Fibroblast of the conjunctiva (primary cell): ENCODE results near the gene PTAR1.
A peak's percentile ranks its signal among the peaks of the same experiment; 100 is the strongest.
"Not testable (repeated sequence)": the region's sequence is repeated elsewhere in the genome, so short reads cannot be mapped to it uniquely, and the experiment has no call there.

ENCODE experiments used
- DNase-seq: peaks from one replicate; pipeline ENCODE4 v3.0.0-alpha.2; 2010; ENCODE audit warnings: low read depth

PTAR1 gene, protein sequence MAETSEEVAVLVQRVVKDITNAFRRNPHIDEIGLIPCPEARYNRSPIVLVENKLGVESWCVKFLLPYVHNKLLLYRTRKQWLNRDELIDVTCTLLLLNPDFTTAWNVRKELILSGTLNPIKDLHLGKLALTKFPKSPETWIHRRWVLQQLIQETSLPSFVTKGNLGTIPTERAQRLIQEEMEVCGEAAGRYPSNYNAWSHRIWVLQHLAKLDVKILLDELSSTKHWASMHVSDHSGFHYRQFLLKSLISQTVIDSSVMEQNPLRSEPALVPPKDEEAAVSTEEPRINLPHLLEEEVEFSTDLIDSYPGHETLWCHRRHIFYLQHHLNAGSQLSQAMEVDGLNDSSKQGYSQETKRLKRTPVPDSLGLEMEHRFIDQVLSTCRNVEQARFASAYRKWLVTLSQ

DNA sequence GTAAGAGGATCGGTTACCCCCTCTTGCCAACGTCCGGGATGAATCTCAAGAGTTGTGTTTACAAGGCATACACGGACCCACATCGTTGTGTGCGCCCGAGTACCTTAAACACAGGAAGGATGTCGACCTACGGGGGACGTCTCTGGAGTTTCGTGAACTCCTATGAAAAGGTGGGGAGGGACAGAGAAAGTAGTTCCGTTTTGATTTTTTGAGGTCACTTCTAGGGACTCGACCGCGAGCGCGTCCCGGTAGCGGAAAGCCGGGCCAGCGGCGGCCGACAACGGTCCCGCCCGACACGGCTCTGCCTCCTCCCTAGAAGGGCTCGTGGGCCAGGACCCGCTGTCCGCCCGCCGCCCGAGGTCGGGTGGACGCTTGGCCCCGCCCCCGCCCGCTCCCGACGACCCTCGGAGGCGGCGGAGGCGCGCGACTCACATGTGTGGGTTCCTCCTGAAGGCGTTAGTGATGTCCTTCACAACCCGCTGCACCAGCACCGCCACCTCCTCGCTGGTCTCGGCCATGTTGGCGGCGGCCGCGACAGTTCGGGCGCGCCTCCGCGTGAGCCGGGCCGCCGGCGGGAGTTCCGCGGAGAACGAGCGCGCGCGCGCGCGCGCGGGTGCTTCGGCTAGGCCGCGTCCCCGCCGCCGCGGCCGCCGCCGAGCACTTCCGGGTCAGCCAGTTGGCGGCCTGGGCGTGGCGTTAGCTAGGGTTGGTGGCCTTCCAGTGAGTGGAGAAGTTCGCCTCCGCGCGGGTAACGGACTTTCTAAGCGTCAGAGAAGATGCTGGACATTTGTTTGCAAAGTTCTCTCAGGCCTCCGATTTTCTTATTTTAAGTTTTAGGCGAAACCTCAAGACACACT, at the start of gene PTAR1:
PTAR1 (minus strand) TSS at position 591 of the 857 bp plus-strand sequence; CDS start at position 518, 73 bp downstream.
- peak; percentile 78 for DNase-seq

DNA sequence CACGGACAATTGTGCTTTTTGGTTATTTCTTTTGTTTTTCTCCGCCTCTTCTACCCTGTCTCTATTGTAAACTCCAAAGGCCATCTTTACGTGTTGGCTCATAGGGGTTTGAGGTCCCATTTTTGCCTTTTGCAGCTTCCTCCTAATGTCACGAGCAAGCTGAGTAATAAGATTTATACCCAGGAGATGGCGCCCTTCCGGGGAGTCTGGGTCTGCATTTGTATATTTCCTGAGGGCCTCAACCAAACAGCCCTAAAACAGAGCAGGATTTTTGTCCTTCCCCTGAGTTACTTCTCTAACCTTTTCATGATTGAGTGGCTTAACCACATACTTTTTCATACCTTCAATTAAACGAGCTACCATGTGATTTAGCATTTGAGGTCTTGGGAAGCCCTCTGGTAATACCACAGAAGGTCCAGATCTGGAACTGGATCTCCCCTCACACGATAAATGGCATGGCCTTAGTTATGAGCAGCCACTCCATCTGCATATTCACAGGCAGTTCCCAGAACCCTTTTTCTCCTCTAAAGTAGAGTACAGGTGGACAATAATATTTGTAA, 49.6 kb upstream of the PTAR1 start:
- no peak for DNase-seq

- DNase-seq: no peak
These were observed 46.8 kb upstream of the PTAR1 start for GRCh38 chr9:69806627-69807026.

DNA sequence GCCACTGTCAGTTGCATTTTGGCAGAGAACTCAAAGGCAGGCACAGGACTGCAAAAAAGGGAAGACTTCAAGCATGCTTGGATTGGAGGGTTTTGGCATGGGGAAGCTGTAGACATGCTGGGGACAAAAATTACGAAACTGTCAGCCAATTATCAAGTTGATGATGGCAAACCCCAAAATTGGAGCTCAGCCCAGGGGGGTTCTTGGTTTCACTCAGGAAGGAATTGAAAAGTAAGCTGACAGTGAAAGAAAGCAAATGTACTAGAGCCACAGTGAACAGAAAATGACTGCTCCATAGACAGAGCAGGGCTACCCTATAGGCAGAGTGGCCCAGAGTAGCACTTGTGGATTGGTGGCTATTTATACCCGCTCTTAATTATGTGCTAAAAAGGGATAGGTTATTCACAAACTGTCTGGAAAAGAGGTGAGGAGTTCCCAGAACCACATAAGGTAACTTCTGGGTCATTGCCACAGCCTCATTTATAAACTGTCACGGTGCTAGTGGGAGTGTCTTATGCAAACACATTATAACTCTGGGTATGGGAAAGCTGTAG, 46.2 kb upstream of the PTAR1 start:
- no peak for DNase-seq

DNA sequence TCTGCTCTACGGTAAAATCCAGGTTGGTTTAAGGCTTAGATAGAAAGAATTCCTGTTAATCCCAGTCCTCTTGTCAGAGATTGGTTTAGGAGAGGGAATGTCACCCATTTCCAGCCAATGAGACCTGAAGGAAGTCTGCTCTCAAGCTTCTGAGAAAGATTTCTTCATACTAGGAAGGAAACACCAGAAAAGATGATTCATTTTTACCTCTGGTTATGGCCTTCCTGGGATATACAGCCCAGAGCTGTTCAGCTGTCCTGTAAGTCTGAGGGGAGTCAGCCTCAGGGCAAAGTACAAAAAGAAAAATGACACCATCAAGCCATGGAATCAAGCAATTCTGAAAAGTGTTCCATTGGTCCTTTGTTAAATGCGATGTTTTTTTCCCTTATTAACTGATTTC, 42.2 kb upstream of the PTAR1 start:
- DNase-seq: no peak

- DNase-seq: not testable (repeated sequence)
These were observed 40.2 kb upstream of the PTAR1 start for GRCh38 chr9:69800027-69800426.

DNA sequence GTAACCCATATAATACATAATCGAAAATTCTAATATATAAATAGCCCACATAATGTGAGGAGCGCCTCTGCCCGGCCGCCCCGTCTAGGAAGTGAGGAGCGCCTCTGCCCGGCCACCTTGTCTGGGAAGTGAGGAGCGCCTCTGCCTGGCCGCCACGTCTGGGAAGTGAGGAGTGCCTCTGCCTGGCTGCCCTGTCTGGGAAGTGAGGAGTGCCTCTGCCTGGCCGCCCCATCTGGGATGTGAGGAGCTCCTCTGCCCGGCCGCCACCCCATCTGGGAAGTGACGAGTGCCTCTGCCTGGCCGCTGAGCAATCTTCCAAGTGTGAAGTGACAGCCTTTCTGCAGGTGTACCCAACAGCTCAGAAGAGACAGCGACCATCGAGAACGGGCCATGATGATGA, 39.7 kb upstream of the PTAR1 start:
- DNase-seq: not testable (repeated sequence)

DNA sequence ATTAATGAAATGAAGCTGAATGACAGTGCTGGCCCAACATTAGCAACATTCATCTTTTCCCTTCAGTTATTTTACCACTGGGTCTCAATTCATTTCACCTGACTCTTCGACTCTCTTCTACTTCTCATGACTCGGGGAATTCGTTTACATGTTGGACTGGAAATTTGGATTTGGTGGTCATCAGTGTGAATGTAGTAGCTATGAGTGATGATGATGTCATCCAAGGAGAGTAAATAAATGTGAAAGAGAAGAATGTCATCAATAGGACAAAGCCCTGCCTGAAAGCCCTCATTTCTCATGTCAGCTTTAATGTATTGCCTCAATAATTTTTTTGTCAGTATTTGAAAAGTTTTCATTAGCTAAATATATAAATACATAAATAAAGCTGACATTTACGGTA, 38.9 kb upstream of the PTAR1 start:
- no peak for DNase-seq

DNA sequence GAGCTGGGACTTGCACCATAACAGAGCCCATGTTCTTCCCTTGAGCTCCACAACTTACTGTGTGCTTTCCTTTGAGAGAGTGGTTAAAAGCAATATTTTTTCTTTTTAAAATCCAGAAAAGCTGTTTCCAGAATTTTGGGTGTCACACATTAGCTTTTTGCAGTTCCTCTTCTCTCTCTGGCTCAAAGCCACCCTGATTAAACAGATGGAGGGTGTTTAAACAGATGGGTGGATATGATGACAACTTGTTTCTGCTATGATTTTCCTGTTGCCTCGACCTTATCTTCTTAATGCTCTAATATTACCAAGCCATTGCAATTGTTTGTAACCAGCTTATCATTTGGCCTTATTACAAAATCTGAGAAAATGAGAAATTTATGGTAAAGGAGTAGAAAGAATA, 37.9 kb upstream of the PTAR1 start:
- DNase-seq: no peak

GRCh38 chr9:69794356-69794755, 34.5 kb upstream of the PTAR1 start:
- DNase-seq: no peak

DNA sequence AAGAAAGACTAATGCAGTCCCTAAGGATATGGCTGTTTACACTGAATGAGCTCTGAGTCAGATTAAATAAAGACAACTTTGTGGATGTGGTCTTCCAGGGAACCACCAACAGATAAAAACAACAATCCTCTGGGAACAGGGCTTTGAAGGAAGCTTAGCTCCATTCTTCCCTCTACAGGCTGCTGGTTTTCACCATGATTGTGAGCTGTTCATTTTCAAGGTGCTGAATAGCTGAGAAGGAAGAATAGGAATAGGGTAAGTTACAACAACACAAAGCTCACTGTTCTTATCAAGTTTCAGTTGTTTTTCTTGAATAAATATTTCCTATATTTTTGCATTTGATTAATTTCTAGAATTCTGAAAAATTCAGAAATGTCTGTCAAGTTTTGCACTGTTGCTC, 25.9 kb upstream of the PTAR1 start:
- no peak for DNase-seq

GRCh38 chr9:69773258-69773657, 13.4 kb upstream of the PTAR1 start:
- DNase-seq: no peak

DNA sequence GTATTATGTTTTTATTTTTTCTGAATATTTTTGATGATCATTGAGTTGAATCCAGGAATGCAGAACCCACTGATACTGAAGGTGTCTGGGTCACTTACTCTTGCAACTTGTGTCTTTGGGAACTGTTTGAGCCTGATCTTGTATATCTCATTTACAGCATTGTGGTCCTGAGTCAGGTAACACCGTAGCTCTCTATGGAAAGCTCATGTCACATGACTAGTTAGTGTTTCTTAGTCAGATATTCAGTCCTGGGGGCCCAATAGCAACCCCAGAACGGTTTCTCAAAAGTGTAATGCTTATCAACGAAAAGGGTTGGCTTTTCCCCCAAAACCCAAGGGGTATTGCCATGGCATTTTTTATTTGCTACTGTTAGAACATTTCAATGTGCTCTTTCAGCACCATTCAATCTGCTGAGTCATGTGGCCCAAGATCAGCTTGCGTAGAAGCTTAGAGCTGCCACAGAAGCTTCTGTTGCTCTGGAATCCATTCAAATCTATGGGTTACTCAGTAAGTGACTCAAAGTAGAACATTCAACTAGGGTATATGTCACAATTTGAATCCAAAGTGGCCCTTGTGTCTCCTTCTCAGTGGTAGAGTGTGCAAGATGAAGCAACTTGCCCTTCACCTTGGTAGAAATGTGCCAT, 12.1 kb upstream of the PTAR1 start:
- peak; percentile 64 for DNase-seq

- no peak for DNase-seq
These were observed 8.9 kb upstream of the PTAR1 start for GRCh38 chr9:69768716-69769115.

DNA sequence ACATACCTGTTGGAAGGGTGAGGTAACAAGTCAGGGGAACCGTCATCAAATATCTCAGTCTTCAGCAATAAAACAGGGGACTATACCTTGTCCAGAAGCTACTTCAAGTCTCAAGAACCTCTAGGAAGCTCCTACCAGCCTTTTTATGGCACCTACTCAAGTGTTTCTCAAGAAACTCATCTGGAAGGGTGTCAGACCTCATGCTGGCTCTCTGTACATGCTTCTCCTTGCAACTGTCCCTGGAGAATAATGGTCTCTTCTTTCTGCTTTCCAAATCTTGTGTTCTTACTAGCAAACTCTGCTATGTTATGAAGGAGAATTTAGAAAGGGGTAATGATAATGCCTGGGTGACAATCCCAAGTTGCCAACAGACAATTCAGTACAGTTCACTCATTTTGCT, 8.3 kb upstream of the PTAR1 start:
- DNase-seq: no peak

GRCh38 chr9:69763862-69764261, 4.1 kb upstream of the PTAR1 start:
- not testable (repeated sequence) for DNase-seq

- DNase-seq: no peak
These were observed 2.7 kb upstream of the PTAR1 start for GRCh38 chr9:69762527-69762926.

GRCh38 chr9:69760278-69760610, 433 bp upstream of the PTAR1 start:
- no peak for DNase-seq

GRCh38 chr9:69759021-69759420, 790 bp downstream of the PTAR1 start:
- no peak for DNase-seq

DNA sequence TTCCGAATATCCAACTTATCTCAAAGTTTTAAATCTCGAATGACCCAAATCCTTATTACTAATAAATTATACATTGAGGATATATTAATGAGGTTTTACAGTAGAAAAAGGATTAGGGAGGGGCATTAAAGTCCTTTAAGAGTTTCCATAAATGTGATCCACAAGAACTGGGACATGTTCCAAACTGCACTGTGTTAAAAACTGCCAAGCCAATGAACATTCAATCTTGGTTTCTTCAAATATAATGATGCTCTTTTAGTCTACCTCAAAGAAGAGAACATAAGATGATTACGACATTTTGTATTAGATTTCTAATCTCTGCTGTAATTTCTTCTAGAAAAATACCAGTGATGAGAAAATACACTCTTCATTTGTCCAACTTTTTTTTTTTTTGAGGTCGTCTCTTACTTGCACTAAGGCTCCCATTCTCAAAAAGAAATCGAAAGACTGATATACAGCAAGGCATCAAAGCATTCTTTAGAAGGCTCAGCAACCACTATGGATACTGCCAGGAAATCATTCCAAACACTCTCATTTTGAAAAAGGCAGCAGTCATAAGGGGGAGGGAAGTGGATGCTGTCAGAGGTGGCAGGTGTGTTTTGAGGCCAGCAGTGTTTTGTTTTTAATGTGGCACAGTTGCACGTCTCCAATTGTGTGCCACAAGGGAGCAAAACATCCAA, 1.7 kb downstream of the PTAR1 start:
- DNase-seq: no peak

DNA sequence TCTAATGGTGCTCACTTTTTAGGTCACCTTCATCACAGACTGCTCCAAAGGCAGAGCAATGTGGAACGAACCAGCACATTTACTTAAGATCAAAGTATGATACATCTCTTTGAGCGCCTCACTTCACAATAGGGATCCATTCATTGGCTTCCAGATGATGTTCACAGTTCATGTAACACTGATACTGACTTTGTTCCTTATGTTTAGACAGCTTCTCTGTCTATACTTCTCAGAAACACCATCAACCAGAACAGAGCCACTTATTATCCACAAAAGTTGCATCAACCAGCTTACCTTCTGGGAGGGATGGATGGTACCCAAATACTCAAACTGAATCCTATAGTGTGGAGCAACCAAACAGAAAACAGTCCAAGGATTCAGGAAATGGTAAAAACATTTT, 4.6 kb downstream of the PTAR1 start:
- no peak for DNase-seq

DNA sequence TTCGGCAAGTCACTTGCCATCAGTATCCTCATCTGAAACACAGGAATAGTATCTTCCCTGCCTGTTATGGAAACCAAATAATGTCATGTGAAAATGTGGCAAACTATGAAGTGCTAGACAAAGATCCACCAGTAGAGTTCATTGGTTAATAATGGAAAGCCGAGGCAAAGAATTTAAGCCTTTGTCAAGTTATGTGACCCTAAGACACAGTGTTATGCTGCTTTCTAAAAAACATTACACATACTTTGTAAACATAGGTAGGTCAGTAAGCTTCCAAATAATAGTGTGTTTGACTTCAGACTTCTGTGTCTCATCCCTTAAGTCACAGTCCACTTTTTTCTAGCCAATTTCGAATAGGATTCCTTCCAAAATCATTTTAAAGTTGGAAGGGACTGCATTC, 6.0 kb downstream of the PTAR1 start:
- DNase-seq: no peak
